HFF-Myc (cell line): ENCODE measurements around the gene GRID1.

Experiments
- DNase-seq: peaks from one replicate; pipeline ENCODE4 v3.0.0-alpha.2; 2011; ENCODE audit warnings: low read depth; ENCODE audit errors: extremely low read depth
- H3K4me3 ChIP-seq: replicated peaks from 2 replicates; pipeline ENCODE4 v1.5.1; 2011; ENCODE audit warnings: low read depth, mild to moderate bottlenecking, control low read depth, low read length
- TF ChIP-seq, protein P1 (sequence below): IDR thresholded peaks from 2 replicates; pipeline ENCODE4 v1.5.1; 2012; ENCODE audit warnings: mild to moderate bottlenecking, low read depth, low read length, control low read depth; ENCODE audit errors: missing control alignments

Gene GRID1

DNA sequence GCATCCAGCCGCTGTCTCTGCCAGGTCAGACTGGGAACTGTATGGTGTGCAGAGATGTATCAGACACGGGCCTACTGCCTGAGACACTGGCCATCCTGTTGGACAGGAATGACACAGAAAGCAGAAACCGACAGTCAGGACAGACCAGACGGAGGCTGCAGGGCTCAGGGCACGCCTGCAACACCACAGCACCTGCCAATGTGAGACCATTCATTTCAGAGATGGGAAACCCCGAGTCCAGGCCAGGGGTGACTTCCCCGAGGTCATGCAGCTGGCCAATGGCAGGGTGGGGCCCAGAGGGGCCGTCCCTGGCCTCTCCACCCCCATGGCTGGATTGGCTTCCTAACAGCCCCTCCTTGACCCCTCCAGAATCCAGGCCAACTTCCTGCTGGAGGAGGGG, 34.7 kb downstream of the GRID1 start:
- no peak for DNase-seq
- TF ChIP-seq, protein P1, sequence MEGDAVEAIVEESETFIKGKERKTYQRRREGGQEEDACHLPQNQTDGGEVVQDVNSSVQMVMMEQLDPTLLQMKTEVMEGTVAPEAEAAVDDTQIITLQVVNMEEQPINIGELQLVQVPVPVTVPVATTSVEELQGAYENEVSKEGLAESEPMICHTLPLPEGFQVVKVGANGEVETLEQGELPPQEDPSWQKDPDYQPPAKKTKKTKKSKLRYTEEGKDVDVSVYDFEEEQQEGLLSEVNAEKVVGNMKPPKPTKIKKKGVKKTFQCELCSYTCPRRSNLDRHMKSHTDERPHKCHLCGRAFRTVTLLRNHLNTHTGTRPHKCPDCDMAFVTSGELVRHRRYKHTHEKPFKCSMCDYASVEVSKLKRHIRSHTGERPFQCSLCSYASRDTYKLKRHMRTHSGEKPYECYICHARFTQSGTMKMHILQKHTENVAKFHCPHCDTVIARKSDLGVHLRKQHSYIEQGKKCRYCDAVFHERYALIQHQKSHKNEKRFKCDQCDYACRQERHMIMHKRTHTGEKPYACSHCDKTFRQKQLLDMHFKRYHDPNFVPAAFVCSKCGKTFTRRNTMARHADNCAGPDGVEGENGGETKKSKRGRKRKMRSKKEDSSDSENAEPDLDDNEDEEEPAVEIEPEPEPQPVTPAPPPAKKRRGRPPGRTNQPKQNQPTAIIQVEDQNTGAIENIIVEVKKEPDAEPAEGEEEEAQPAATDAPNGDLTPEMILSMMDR: no peak
- H3K4me3 ChIP-seq: no peak overlapping the region

DNA sequence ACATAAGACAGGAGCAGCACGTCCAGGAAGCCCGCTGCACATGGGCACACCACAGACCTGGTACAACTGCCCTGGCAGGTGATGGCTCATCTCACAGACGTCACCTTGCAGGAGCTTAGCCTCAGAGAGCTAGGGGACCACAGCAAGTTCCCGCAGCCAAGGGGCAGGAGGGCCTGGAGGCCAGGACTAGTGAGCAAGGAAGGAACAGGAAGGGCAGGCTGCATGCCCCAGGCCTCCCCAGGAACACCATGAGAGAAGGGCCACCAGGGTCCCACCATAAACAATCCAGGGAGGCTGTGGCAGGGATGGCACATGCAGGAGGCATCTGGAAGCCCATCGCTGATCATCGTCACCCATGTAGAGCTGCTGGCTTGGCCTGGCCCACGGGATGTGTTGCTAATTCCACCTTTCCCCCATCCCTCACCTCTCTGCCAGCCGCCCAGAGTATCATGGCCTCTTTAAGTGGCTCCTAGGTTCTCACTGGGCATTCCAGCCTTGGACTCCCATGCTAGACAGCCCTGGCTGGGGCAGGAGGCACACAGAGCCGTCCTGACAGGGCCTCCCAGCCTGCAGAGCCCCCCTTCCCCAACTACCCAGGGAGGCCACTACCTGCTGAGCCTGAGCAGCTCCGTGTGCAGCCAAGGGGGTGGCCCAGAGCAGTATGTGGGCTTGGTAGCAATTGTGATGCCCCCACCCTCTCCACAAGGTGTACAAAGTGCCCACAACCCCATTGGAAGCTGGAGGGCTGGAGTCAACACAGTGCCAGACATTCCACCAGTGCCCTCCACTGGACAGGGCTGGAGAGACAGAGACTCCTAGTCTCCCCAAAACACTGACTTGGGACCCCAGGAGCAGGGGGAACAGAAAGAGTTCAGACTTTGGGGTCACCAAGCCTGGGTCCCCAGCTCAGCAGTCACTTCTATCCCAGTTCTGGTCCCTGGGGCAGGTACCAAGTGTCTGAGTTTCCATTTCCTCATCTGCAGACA, 35.5 kb downstream of the GRID1 start:
- H3K4me3 ChIP-seq: no peak overlapping the region
- no peak for DNase-seq
- TF ChIP-seq, protein P1: no peak

DNA sequence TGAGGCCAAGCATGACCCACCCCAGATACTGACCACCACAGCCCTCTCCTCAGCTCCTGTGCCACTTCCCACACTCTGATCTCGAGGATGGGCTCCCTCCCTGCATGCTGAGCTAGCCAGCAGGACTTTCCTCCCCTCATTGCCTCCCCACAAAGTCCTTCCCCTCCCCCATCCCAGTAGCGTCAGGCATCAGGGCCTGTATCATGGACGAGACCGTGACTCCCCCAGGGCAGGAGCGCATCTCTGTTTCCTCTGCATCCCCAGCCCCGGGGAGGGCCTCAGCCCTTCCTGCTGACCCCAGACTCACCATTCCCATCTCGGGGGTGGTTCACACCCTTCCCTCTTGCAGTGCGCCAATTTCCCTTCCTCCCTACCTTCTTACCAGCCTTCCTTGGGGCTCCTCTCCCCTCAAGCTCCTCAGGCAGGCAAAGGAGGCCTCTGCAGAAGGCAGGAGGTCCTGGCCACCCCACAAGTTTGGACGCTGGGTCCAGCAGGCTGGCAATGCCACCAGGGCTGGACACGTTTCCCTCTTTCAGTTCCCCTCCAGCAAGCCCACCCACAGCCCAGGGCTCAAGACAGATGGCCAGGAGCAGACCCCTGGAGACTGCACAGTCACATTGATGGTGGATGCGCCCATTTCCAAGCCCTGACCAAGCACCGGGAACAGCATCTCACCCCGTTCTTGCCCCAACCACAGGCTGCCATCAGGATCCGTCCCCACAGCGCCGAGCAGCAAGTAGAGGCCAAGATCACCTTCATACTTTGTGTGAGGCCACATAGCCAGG, 36.5 kb downstream of the GRID1 start:
- TF ChIP-seq, protein P1: no peak
- no peak for DNase-seq
- H3K4me3 ChIP-seq: no peak overlapping the region

DNA sequence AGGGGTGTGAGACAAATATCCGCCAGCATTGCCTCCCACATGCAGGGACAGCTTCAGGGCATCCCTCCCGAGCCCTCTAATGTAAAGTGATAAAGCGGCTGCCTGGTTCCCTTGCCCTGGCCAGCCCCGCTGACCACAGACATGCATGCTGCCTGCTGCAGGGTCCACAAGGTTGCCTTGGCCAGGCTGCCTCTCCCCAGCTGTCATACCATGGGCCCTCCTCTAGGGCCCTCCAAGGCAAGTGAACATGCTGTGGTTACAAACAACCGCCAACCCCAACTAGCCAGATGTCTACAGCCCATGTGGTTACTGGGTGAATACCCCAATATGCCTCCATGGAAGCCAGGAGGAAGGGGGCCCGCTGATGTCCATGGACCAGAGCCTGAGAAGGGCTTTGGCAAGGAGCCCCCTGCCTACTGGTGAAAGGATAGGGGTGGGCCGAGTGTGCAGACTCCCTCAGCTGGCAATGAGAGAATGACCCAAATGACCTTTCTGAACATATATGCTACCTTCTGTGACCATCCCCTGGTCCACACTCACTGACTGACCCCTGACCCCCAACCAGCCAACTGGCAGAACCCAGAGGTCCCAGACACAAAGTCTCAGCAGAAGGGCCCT, 37.4 kb downstream of the GRID1 start:
- TF ChIP-seq, protein P1: no peak
- no peak overlapping the region for H3K4me3 ChIP-seq
- no peak for DNase-seq

GRCh38 chr10:86327954-86328725, 38.5 kb downstream of the GRID1 start:
- TF ChIP-seq, protein P1: no peak
- DNase-seq: no peak
- H3K4me3 ChIP-seq: no peak overlapping the region

- DNase-seq: no peak
- no peak overlapping the region for H3K4me3 ChIP-seq
- TF ChIP-seq, protein P1: no peak
Measured at GRCh38 chr10:86325158-86325557, 41.4 kb downstream of the GRID1 start.
